Astrocyte (in vitro differentiated cells and primary cell): ENCODE data around the gene STK24.

ENCODE experiments used
- CTCF ChIP-seq: IDR thresholded peaks from 2 replicates; pipeline ENCODE4 v1.5.1; 2011; ENCODE audit warnings: low read depth, mild to moderate bottlenecking, inconsistent platforms, low read length, moderate library complexity; ENCODE audit not compliant: insufficient read depth
- EZH2 ChIP-seq: IDR thresholded peaks from 2 replicates; pipeline ENCODE4 v1.6.1; 2012; ENCODE audit warnings: mild to moderate bottlenecking, low read length, inconsistent platforms; ENCODE audit not compliant: insufficient read depth

DNA sequence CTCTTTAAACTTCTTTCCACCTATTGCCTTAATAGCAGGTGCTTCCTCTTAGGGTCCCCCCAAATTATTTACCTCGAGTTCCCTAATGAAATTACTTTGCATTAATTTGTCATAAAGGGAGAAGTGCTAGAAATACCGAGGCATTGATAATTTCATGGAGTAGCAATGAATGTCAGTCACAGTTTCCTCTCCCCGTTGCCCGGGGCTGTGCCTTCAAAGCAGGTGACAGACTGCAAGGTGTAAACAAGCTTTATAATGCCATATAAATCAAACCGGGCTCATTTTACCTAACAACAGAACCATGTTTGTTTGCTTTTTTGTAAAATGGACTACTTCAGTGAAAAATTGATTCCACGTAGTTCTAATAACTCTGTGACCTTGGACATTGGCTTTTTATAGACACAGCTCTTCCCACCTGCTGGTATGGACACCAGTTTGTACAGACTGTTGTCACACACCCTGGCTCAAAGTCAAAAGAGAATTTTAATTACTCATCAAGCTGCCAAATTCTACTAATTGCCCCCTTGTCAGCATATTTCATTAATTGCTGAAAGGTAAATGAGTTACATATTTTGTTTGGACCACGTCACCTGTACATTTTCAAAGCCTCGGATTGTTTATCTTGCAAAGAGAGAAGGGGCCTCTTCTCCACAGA is 171.1 kb downstream of the STK24 start:
- no peak for TF ChIP-seq CTCF
- no peak for TF ChIP-seq EZH2
